GM12878 (cell line): ENCODE measurements around the gene TOP1. TPM values are rescaled to one million over a fixed set of nuclear protein-coding genes. Genes with fewer than 3 reads are reported as not detected.

ENCODE experiments used
- ATAC-seq: fragments of 200-7000 bp; cut with Tn5 transposase; 3 replicates; pipeline ENCODE4 v1.9.1; 2020; ENCODE audit warnings: mild to moderate bottlenecking, moderate library complexity
- BruUV-seq: library from RNA; stranded (reverse); fragments of 400-500 nt; replicated peaks from 2 replicates; lab custom pipeline; 2021; lab: Mats Ljungman, UMichigan
- CTCF ChIA-PET: fragments of 300-600 bp; sonication (Branson Sonifier 250); formaldehyde crosslinking; extraction: SDS; loops from one replicate; lab custom pipeline; 2021; ENCODE audit warnings: inconsistent platforms; lab: Yijun Ruan, JAX
- POLR2A ChIA-PET: fragments of 350-600 bp; formaldehyde crosslinking; extraction: SDS; loops from one replicate; lab custom pipeline; 2021; ENCODE audit warnings: inconsistent platforms; lab: Charles Lee
- RAD21 ChIA-PET: fragments of 300-600 bp; sonication (Branson Sonifier 250); formaldehyde crosslinking; loops from one replicate; lab custom pipeline; 2023; ENCODE audit warnings: antibody characterized with exemption; ENCODE audit not compliant: unreplicated experiment; lab: Charles Lee
- SMC1A ChIA-PET: fragments of 300-600 bp; sonication (Branson Sonifier 250); formaldehyde crosslinking; loops from one replicate; lab custom pipeline; 2023; ENCODE audit not compliant: unreplicated experiment, uncharacterized antibody; lab: Charles Lee
- DNase-seq: peaks from one replicate; pipeline ENCODE4 v3.0.0-alpha.2; 2011; ENCODE audit warnings: low read depth, low spot score
- FAIRE-seq: peaks from 3 replicates; lab custom pipeline; 2011; peaks lifted over from hg19 to GRCh38; lab: Jason Lieb, UNC
- H2AFZ ChIP-seq: 2 replicates; pipeline ENCODE4 v1.6.0; 2011; ENCODE audit warnings: low read depth, low read length, control low read depth; ENCODE audit not compliant: control insufficient read depth
- H3K27ac ChIP-seq: 2 replicates; pipeline ENCODE4 v1.5.1; 2011; ENCODE audit warnings: control low read depth; ENCODE audit not compliant: control insufficient read depth, insufficient read depth
- H3K27me3 ChIP-seq, 2 experiments: replicated peaks in 1 of 2; 2 replicates each; pipeline versions ENCODE4 v1.6.0 to v1.6.1; 2011; ENCODE audit warnings: low read length in 1 of 2; ENCODE audit not compliant: control insufficient read depth in 2 of 2, insufficient read depth in 2 of 2
- H3K36me3 ChIP-seq, 2 experiments: 2 replicates each; pipeline ENCODE4 v1.5.1; 2011; ENCODE audit warnings: low read length in 1 of 2; ENCODE audit not compliant: control insufficient read depth in 2 of 2, insufficient read depth in 2 of 2
- H3K4me1 ChIP-seq: 2 replicates; pipeline ENCODE4 v1.6.1; 2011; ENCODE audit warnings: mild to moderate bottlenecking, low read length, moderate library complexity, mixed read lengths; ENCODE audit not compliant: control insufficient read depth, insufficient read depth
- H3K4me2 ChIP-seq: 2 replicates; pipeline ENCODE4 v1.6.0; 2011; ENCODE audit warnings: control low read depth; ENCODE audit not compliant: control insufficient read depth, insufficient read depth
- H3K4me3 ChIP-seq: fragments of 200-600 bp; sonication (generic); 2 replicates; pipeline ENCODE4 v1.5.1; 2016
- H3K79me2 ChIP-seq: 2 replicates; pipeline ENCODE4 v1.6.0; 2011; ENCODE audit warnings: low read length; ENCODE audit not compliant: control insufficient read depth, insufficient read depth
- H3K9ac ChIP-seq: 2 replicates; pipeline ENCODE4 v1.8.0; 2011; ENCODE audit warnings: low read length, control low read depth, mixed read lengths; ENCODE audit not compliant: control insufficient read depth, insufficient read depth
- H3K9me3 ChIP-seq: replicated peaks from 3 replicates; pipeline ENCODE4 v1.5.1; 2011; ENCODE audit warnings: mild to moderate bottlenecking, low read length; ENCODE audit not compliant: control insufficient read depth, insufficient read depth
- H4K20me1 ChIP-seq: 2 replicates; pipeline ENCODE4 v1.6.0; 2011; ENCODE audit not compliant: control insufficient read depth, insufficient read depth
- CBFB ChIP-seq: IDR thresholded peaks from 2 replicates; pipeline ENCODE4 v1.6.1; 2016; ENCODE audit warnings: antibody characterized with exemption, low read depth
- EED ChIP-seq: sonication (generic); IDR thresholded peaks from 2 replicates; pipeline ENCODE4 v1.6.1; 2016; ENCODE audit warnings: antibody characterized with exemption, low read depth
- HCFC1 ChIP-seq: fragments of 150-350 bp; IDR thresholded peaks from 2 replicates; pipeline ENCODE4 v1.6.1; 2014; ENCODE audit warnings: low read length
- HDAC2 ChIP-seq: fragments of 200-600 bp; sonication (generic); IDR thresholded peaks from 2 replicates; pipeline ENCODE4 v1.6.1; 2017
- IKZF1 ChIP-seq: fragments of 450-650 bp; conservative IDR thresholded peaks from 2 replicates; pipeline ENCODE4 v1.6.1; 2017; ENCODE audit warnings: antibody characterized with exemption, mild to moderate bottlenecking
- IRF3 ChIP-seq: fragments of 450-650 bp; IDR thresholded peaks from 2 replicates; pipeline ENCODE4 v1.6.1; 2014; ENCODE audit warnings: mild to moderate bottlenecking
- MTA2 ChIP-seq: fragments of 450-650 bp; IDR thresholded peaks from 2 replicates; pipeline ENCODE4 v1.6.1; 2016; ENCODE audit warnings: low read depth, mild to moderate bottlenecking, moderate library complexity
- NFIC ChIP-seq: IDR thresholded peaks from 2 replicates; pipeline ENCODE4 v1.6.1; 2012; ENCODE audit warnings: low read depth, mild to moderate bottlenecking, inconsistent platforms, low read length, moderate library complexity
- NFYB ChIP-seq: IDR thresholded peaks from 2 replicates; pipeline ENCODE4 v1.6.1; 2011; ENCODE audit warnings: low read depth, mild to moderate bottlenecking, low read length, improper control_type of control experiment, moderate library complexity; ENCODE audit not compliant: insufficient read depth
- NR2C1 ChIP-seq: fragments of 450-650 bp; IDR thresholded peaks from 2 replicates; pipeline ENCODE4 v1.6.1; 2017; ENCODE audit warnings: antibody characterized with exemption, mild to moderate bottlenecking, moderate library complexity
- NR2F1 ChIP-seq: fragments of 450-650 bp; conservative IDR thresholded peaks from 2 replicates; pipeline ENCODE4 v1.6.1; 2017; ENCODE audit warnings: mild to moderate bottlenecking
- PKNOX1 ChIP-seq: fragments of 450-650 bp; IDR thresholded peaks from 2 replicates; pipeline ENCODE4 v1.6.1; 2016; ENCODE audit warnings: mild to moderate bottlenecking
- RB1 ChIP-seq: fragments of 450-650 bp; formaldehyde crosslinking; IDR thresholded peaks from 2 replicates; pipeline ENCODE4 v1.6.1; 2017; ENCODE audit warnings: mild to moderate bottlenecking, borderline replicate concordance
- RELB ChIP-seq: fragments of 450-650 bp; IDR thresholded peaks from 2 replicates; pipeline ENCODE4 v1.6.1; 2017; ENCODE audit warnings: low read depth, mild to moderate bottlenecking, moderate library complexity
- STAT1 ChIP-seq: fragments of 450-650 bp; conservative IDR thresholded peaks from 2 replicates; pipeline ENCODE4 v1.6.1; 2014; ENCODE audit warnings: antibody characterized with exemption, mild to moderate bottlenecking
- SUZ12 ChIP-seq: fragments of 200-600 bp; sonication (generic); IDR thresholded peaks from one replicate; pipeline ENCODE4 v1.6.1; 2018; ENCODE audit warnings: antibody characterized with exemption, mild to moderate bottlenecking; ENCODE audit not compliant: unreplicated experiment
- ZNF207 ChIP-seq: fragments of 450-650 bp; IDR thresholded peaks from 2 replicates; pipeline ENCODE4 v1.6.1; 2014; ENCODE audit warnings: antibody characterized with exemption, mild to moderate bottlenecking, borderline replicate concordance
- ZNF384 ChIP-seq: IDR thresholded peaks from 2 replicates; pipeline ENCODE4 v1.6.1; 2012; ENCODE audit warnings: low read depth, mild to moderate bottlenecking, low read length, improper control_type of control experiment, borderline replicate concordance
- ZNF622 ChIP-seq: fragments of 450-650 bp; IDR thresholded peaks from 2 replicates; pipeline ENCODE4 v1.6.1; 2017; ENCODE audit warnings: mild to moderate bottlenecking, inconsistent platforms
- ZSCAN29 ChIP-seq: fragments of 450-650 bp; IDR thresholded peaks from 2 replicates; pipeline ENCODE4 v1.6.1; 2017; ENCODE audit warnings: mild to moderate bottlenecking, moderate library complexity
- WGBS: methylation state at CpG from one replicate; pipeline ENCODE4 v1.1.6; 2016; ENCODE audit warnings: low lambda C conversion rate; ENCODE audit not compliant: insufficient replicate concordance, insufficient coverage; ENCODE audit errors: missing lambda C conversion rate; 5-methylcytosine and 5-hydroxymethylcytosine counted together
- in situ Hi-C: fragments of 300-500 bp; cut with MboI; formaldehyde crosslinking; loops from 9 replicates; pipeline ENCODE4 v1.14.3; 2018; ENCODE audit warnings: mixed read lengths
- intact Hi-C: fragments of 100-400 bp; cut with micrococcal nuclease; formaldehyde crosslinking; loops from one replicate; pipeline ENCODE4 v1.14.2; 2022; ENCODE audit not compliant: unreplicated experiment
- polyA plus RNA-seq, 11 experiments: library from polyadenylated mRNA; depleted of rRNA in 4 of 11; unstranded in 6 of 11; stranded (reverse) in 5 of 11; fragments of >200 nt; fragmentation: Nextera tagmentation in 4 of 11; fragmentation: Illumina TruSeq in 1 of 11; extraction: Ambion mirVana in 4 of 11; extraction: Trizol in 1 of 11; gene quantifications; 1 replicate in 1 of 11; 2 replicates in 10 of 11; pipeline versions ENCODE4 v1.2.1 to v1.2.3, GENCODE V29; 2011 to 2016; ENCODE audit warnings: inconsistent platforms in 2 of 11, missing spikeins in 2 of 11, low read depth in 1 of 11
- total RNA-seq, 4 experiments: library from RNA; depleted of rRNA in 3 of 4; stranded (reverse); fragments of >200 nt in 3 of 4; fragmentation: Illumina TruSeq in 1 of 4; extraction: Trizol in 1 of 4; gene quantifications; 2 replicates each; pipeline versions ENCODE4 v1.2.1 to v1.2.3, GENCODE V29; 2013 to 2021

The TOP1 gene
- total and polyA plus RNA-seq, 10 of the 15 experiments (the other 5 are each of a cell fraction or from before 2014, with no cell fraction given), result 21.5 to 128 (median 47.3) TPM

- H3K27me3 ChIP-seq, result no peaks in the 10 kb centered on the region
- H3K9me3 ChIP-seq, result peaks cover 4% of the 10 kb centered on the region; the same call in 2 of the 3 replicates
- TF ChIP-seq IKZF1, result no peak
- no peak for TF ChIP-seq HCFC1
- no peak for TF ChIP-seq STAT1
- TF ChIP-seq NR2F1, result no peak
- no peak for TF ChIP-seq MTA2
- TF ChIP-seq ZNF384, result no peak
- TF ChIP-seq IRF3, result no peak
- no peak for TF ChIP-seq RB1
- TF ChIP-seq HDAC2, result no peak
- no peak for TF ChIP-seq NFYB
- TF ChIP-seq ZNF622, result no peak
- TF ChIP-seq PKNOX1, result no peak
- no peak for TF ChIP-seq SUZ12
- no peak for TF ChIP-seq ZSCAN29
- no peak for TF ChIP-seq NFIC
- no peak for TF ChIP-seq ZNF207
- TF ChIP-seq EED, result no peak
- TF ChIP-seq CBFB, result no peak
- TF ChIP-seq RELB, result no peak
- TF ChIP-seq NR2C1, result no peak
- no TSS peak for BruUV-seq
- no peak for DNase-seq
- H3K36me3 ChIP-seq, result peaks cover 9 to 29% of the 10 kb centered on the region in 2 experiments
- WGBS, result 97% methylated on average over 14 of the region's 14 CpGs
- CTCF ChIA-PET, result interaction anchor here (1.0 to 1.8 kb wide), 5 partner anchors 10 to 91 kb away, joined by 3 to 6 read pairs (median 3); no protein-coding TSS in a partner anchor
- RAD21 ChIA-PET, result interaction anchor here (1.0 to 3.7 kb wide), 6 partner anchors 9 to 68 kb away, joined by 3 to 29 read pairs (median 4); no protein-coding TSS in a partner anchor
- FAIRE-seq, result no peak
- no peak for ATAC-seq
- POLR2A ChIA-PET, result interaction anchor here (0.6 to 1.8 kb wide), 4 partner anchors 13 to 76 kb away, joined by 4 to 5 read pairs (median 4); no protein-coding TSS in a partner anchor
- SMC1A ChIA-PET, result interaction anchor here (1.0 to 4.7 kb wide), 9 partner anchors 12 to 79 kb away, joined by 3 to 42 read pairs (median 6); no protein-coding TSS in a partner anchor
- peaks cover 75% of the 10 kb centered on the region for H3K79me2 ChIP-seq
- intact Hi-C loops, result no loop called here
- H4K20me1 ChIP-seq, result no peaks in the 10 kb centered on the region
- H3K4me3 ChIP-seq, result no peak overlapping the region
- peaks cover 13% of the 10 kb centered on the region for H3K4me1 ChIP-seq
- H3K27ac ChIP-seq, result no peak overlapping the region
- H2AFZ ChIP-seq, result no peak overlapping the region
- in situ Hi-C loops, result no loop called here
- H3K9ac ChIP-seq, result no peak overlapping the region
- H3K4me2 ChIP-seq, result no peak overlapping the region
Measured at GRCh38 chr20:41058674-41059635, 30.3 kb downstream of the TOP1 start.
